Suppressor macrophage treated with lipopolysaccharide for 4 hours (primary cell): ENCODE measurements around the gene GABRG3.

Experiments
- DNase-seq: peaks from one replicate; pipeline ENCODE4 v3.0.0-alpha.2; 2020

Gene GABRG3

DNA sequence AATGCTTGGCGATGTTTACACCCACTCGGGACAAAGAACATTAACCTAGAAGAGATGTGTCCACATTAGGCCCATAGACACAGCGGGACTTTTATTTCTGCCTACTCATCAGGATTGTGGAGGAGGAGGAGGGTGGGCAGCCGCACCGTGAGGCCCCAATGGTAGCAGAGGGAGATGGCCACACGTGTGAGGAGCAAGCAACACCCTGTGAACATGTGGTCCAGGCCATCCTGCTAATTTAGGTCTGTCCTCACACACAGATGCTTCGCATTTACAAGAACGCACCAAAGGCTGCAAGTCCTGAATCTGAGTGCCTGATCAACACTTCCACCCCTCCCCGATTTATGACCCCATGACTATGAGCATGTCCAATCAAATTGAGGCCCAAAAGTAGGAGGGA is 560.0 kb downstream of the GABRG3 start:
- DNase-seq = no peak

DNA sequence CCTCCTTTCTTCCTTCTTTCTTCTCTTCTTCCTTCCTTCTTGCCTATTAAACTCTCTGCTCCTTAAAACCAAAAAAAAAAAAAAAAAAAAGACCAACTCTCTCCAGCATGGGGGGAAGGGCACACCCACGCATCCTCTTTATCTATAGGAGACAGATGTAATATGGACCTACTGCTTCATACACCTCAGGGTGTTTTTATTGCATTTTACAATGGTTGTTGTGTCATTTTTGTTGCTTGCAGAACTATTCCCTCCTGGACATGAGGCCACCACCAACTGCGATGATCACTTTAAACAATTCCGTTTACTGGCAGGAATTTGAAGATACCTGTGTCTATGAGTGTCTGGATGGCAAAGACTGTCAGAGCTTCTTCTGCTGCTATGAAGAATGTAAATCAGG is 561.4 kb downstream of the GABRG3 start:
- DNase-seq = no peak

DNA sequence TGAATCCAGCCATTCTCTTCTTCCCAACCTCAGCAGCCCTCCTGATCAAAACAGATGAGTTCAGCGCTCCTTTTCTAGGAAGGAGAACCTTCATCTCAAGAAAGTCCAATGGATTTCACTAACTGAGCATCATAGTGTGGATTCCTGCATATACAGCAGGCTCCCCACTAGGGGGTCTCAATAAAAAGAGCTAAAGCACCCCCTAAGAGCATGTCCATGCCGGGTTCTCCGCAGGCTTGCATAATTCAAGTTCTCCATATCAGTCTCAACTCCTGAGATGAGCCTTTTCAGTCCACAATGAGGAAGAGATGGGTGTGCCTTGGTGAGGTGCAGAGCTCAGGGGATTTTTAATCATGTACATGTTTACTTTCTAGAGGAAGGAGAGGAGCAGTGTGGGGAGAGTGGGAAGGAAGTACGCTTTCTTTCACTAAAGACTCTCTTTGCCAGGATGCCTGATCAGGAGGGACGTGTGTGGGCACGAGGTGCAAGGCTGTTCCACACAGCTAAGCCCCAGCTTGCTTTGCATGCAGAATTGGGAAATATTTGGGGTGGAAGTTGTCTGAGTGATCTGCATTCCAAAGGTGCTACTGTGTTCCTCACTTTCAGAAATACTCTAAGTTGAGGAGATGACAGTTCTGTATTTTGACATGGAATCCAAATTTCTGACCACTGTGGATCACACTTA is 564.6 kb downstream of the GABRG3 start:
- no peak for DNase-seq

DNA sequence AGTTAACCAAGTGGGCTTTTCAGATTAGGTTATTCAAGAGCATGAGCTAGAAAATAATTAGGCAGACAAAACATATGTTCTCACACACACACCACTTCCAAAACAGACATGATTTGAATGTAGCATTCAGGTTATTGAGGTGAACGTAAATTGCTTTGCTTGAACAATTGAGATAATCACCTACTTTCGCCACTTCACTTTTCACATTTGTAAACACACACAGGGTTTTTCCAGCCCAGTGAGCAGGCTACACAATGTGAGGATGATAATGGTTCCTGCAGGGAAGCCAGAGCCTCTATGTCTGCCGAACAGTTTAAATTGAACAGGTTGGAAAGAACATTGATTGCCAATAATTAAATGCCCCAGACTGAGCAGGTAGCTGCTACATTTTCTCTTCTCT is 567.3 kb downstream of the GABRG3 start:
- DNase-seq = no peak

DNA sequence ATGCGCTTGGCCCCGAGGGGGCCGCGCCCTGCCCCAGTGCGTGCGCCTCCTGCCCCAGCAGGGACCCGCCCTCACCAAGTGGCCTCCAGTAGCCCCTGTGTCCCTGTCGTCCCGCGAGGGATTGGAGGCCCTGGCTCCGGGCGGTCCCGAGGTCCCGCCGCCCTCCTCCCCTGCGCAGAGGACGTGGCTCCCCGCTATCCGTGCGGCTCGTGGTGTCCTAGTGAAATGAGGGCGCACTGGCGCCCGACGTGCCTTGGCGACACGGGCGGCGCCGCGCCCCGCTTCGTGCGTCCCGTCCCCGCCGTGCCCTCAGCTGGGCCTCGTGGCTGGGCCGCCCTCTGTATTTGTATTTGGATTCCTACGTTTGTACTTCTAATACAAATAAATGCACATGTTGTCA is 570.6 kb downstream of the GABRG3 start:
- DNase-seq = no peak

DNA sequence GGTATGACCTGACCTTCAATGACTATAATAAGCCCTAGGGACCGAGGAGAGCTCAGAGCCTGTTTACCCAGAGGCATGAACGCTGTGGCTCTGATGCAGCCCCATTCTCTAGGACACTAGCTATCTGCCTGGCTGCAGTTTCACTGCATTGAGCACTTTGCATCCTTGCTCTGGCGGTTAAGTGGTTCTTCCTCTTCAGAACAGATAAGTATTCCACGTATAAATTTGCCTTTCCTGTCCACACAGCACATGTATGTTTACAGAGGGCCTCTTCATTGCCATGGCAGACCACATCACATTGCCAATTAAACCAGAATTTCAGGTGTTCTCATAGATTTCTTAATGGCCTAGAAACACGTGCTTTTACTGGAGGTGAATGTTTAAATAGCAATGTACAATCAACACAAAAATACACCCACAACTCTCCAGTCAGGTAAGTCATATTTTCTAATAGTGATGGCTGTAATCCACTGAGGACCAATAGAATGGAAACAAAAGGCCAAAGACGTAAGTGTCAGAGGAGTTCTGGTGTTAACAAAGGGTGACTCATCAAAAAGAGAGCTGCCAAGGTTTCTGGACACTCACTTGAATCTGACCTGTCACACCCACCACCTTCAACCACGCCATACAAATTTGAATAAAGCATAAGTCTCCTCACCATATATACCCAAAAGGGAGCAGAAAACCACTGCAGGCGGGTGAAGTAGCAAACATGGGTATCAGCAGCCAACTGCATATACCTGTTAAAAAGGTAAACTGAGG is 574.7 kb downstream of the GABRG3 start:
- no peak for DNase-seq

DNA sequence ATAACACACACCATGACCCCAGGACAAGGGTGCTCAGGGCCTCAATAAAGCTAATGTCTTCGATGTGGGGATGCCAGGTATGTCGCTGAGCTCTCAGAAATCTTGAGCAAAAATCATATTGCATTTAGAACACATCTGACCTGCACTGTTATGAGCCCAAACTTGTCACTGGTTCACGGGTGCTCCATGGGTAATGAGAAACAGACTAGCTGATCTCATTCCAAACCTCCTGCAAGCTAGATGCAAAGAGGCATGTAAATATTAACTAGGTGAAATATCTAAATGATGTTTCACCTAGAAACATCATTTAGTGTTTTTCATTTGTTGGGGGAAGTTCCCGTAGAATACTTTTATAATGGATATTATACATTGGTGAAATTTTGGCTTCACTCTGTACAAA is 578.8 kb downstream of the GABRG3 start:
- no peak for DNase-seq

DNA sequence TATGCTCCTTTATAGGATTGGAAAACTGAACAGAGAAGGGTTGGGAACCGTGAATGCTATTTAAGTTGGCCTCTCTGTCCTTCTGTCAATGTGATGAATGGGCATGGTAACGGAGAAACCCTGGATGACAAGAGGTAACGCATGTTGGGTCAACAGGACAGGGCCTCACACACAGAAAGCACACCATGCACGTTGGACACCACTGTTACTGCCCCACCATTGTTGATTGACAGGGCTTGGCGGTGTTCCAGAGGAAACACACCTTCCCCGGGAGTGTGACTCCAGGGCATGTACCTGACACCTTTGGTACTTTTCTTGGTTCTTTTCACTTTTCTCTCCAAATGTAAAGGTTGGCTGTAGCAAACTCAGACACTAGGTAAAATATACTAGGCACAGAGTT is 579.7 kb downstream of the GABRG3 start:
- DNase-seq = no peak

DNA sequence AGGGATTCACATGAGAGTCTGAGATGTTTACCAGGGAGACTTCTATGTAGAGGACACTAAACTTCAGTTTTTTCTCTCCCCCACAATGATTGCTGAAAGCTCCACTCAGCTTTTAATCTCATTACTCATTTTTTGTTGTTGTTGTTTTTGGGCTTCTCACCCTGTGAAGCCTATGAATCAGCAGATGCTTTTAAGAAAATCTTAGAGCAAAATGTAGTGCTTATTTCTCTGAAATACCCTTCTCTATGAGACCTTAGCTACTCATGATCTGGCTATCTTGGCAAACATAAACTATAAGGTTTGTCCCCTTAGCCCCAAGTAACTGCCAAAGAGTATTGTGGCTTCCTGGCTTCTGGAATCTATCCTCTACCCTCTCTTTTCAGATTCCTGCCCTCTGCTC is 590.8 kb downstream of the GABRG3 start:
- no peak for DNase-seq

DNA sequence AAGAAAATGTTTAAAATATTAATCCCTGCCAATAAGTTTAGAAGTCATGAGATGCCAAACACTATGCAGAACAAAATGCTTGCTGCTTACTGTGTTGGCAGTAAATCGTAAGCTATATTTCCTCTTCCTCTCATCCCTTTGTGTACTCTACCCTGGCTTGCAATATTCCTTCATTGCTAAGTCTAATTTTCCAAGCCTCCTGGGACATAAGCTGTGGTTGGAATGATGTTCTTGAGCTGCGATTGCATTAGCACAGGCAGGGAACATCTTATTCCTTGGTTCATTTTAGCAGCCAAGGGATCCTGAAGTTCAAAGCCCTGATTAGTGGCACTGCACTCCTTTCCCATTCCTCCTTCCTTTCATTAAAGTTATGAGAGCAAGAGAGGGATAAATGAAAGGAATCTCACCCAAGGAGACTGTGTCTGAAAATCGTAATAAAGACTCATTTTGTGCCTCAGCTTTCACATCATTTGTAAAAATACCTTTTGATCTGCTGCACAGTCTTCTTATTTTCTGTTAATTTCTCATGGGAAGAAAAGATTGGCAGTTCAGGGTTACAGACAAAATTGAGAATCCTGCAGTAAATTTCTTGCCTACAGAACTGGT is 592.9 kb downstream of the GABRG3 start:
- no peak for DNase-seq

DNA sequence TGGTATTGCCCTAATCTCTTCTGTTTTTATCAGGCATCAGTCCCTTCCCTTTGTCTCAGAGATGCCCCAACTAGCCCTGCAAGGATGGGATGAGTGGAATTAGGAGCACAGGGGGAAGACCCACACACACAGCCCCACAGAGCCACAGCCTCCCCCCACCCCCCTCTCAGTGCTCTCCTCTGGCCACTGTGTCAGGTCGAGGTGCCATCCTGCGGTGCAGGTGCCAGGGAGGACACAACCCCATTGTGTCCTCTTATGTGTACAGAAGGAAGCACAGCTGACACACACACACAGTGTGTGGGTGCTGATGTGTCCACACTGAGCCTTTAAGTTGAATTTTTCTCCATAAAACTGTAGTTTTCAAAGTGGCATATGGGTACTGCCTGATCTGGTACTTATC is 593.7 kb downstream of the GABRG3 start:
- DNase-seq = no peak

DNA sequence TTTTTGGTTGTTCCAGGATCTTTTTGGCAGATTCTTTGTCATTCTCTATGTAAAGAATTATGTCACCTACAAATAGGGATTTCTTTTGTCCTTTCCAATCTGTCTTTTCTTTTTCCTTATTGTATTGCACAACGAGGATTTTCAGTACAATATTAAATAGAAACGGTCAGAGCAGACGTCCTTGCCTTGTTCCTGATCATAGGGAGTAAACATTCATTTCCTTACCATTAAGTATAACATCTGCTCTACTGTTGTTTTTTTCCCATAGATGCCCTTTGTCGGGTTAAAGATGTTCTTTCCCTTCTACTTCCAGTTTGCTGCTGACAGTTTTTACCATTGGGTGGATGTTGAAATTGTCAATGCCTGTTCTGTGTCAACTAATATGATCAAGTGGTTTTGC is 599.8 kb downstream of the GABRG3 start:
- no peak for DNase-seq

DNA sequence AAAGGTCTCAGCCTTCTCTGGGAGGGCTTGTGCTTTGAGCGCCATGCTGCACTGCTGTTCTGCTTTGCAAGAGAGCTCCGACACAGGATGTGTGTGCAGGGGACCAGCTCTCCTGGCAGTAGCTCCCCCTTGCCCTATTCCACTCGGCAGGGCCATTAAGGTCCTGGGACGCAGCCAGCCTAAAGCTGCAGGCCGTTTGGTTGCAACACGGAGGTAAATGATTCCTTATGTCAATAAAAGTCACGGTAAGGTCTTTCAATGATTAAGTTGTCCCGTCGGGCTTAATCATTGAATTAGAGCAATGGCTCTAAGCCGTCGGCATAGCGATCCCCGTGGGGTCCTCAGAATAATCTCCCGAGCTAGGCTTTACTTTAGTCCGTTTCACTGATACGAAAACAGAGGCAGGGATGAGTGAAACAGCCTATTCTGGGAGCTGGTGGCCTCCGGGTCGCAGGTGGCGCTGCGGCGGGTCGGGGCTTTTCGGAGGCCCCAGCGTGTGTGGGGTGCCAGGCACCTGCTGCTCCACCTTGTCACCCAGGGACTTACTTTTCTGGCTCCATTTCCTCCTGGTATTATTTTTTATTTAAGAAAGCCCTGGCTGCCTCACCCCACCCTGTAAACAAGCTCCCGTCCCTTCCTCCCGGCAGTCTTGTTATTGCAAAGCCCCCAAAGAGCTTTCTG is 603.0 kb downstream of the GABRG3 start:
- DNase-seq = no peak

DNA sequence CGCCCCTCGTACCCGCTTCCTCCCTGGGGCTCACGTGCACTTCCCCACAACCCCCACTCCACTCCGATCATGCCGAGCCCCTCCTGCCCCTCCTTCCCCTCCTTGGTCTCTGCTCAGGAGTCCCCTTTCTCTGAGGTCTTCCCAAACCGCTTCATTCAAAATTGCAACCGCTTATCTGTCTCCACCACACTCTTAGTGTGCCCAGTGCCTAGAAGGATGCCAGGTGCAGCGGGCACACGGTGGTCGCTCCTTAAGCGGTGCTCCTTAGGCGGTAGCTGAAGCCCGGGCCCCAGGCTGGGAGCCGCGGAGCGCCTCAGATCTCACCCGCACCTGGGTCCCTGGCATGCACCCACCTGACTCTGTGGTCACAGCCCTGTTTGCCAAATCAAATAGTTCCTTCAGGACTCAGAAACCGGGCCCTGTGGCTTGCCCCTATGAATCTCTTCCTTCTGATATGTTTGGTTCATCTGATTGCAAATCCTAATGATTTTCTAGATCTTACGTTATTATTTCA is 603.6 kb downstream of the GABRG3 start:
- DNase-seq = no peak

DNA sequence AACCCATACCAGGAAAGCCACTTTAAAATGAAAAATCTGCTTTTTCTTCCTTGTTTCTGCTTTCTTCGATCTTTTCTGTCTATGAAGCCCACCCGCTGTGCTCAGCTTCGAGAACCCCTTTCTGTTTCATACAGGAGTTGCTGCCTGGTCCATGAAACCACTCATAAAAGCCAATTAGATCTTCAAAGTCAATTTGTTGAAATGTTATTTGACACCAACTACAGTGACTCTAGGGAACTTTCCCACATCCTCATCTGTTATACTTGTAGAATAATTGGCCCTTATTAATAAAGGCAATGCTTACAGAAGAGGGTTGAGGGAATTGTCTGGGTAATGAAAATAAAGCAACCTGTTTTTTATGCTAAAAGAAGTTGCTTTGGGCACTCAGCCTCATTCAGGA is 604.5 kb downstream of the GABRG3 start:
- DNase-seq = no peak

DNA sequence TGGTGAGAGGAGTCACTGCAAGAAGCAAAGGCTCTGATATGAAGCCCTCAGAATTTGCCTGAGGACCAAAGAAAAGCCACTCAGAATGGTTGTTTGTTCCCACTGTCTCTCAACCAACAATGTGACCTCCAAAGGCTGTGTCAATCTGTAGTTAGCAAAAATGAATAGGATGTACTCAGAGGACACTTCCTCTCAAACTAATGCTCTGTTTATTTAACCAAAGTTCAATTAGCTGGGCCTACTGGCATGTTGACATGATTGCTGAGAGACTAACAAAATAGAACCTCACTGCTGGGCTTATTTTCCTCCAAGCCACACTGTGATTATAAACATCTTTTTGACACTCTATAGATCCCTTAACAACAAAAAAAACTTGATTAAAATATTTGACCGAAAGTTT is 605.6 kb downstream of the GABRG3 start:
- DNase-seq = no peak

DNA sequence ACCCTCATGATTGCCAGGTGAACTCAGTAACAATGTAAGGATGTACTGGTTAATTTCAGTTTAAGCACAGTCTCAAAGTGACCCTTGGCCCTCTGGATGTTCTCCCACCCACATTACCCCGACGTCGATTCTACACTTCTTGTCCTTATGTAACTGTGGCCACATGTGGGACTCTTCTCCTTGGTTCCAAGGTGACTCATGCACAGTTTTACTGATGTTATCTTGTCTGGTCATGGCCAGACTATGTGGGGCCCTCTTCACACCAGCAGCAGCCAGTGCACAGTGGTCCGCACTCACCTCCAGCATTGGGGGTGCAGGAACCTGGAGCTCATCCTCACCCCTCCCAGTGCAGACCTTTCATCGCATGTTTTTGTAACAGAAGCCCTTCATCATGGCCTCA is 608.8 kb downstream of the GABRG3 start:
- DNase-seq = no peak

DNA sequence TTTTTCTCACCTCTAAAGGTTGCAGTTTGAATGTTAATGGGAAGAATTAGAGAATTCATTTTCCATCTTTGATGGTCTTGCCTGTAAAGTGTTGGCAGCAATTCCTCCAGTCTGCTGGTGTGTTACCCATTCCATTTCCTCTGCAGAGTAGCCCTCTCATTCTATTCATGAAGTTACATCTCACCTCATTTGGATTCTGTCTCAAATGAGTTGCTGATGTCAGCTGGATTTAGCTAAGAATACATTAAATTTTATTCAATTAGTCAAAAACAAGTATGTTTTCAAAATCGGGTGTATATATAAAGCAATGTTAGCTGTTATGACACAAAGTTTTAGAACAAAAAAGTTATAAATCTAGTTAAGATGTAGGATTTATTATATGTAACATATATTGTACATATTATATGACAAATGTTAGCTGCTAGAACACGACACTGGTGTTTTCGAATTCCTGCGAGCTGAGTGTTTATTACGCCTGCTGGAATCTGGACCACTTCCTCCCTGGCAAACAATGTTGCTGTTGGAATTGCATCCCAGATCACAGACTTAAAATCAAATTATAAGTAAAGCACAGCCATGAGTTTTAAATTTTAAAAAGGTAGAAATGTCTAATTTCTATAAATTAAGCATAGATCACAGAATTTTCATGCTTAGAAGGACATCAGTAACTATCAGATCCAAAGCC is 611.9 kb downstream of the GABRG3 start:
- DNase-seq = no peak

DNA sequence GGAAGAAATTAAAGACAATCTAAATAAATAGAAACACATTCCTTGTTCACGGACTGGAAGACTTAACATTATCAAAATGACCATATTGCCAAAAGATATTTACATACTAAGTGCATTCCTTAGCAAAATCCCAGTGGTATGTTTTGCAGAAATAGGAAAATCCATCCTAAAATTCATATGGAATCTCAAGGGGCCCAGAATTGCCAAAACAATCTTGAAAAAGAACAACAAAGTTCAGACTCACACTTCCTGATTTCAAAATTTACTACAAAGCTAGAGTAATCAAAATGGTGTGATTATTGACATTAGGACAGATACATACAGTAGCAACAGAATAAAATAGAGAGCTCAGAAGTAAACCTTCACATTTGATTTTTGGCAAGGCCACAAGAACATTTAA is 612.7 kb downstream of the GABRG3 start:
- DNase-seq = no peak

DNA sequence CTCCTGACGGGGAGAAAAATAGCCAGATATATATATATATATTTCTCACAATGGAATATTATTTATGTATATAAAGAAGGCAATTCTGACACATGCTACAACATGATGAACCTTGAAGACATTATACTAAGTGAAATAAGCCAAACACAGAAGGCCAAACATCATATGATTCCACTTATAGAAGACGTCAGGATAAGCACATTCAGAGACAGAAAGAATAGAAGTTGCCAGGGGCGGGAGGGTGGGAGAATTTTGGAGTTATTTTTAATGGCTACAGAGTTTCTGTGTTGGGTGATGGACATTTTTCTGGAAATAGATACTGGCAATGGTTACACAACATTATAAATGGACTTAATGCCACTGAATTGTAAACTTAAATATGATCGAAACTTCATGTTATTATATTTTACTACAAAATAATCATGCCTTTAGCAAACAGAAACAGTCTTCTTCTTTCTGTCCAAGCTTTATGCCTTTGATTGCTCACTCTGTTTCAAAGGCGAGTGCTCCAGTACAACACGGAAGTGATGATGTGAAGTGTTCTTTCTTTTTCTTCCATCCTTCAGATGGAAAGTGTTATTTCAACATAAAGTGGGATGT is 614.2 kb downstream of the GABRG3 start:
- no peak for DNase-seq

DNA sequence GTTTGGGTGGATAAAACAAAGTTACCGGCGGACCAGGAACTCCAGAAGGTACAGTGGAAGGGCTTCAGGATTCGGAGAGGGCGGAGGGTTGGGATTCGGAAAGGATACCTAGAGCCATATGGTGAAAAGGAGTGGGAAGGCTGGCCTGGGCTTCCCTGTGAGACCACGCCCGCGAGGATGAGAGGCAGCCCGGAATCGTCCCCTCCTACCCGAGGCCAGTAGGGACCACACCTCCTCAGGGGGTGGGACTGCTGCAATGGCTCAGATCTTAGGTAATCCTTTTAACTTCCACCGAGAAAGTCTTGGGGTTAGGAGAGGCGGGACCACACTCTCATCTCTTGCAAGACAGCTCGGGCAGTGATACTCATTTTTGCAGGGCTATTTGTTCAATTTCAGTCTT is 616.8 kb downstream of the GABRG3 start:
- no peak for DNase-seq

DNA sequence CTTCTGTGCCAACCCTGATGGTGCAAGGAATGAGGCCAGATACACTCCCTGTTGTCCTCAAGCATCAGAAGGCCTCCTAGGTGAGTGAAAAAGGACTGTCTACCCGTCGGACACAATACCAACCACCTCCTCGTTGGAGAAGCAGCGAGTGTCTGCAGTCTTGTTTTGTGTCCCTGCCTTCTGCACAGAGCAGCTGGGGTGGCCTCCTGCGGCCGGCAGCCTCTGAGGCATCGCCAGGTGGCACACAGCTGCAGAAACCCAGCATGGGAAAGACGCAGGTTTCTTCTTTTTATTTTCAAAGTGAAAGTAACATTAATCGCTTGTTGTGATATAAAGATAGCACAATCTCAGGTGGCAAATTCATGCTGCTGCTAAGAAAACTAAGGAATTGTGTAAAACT is 618.3 kb downstream of the GABRG3 start:
- DNase-seq = no peak

DNA sequence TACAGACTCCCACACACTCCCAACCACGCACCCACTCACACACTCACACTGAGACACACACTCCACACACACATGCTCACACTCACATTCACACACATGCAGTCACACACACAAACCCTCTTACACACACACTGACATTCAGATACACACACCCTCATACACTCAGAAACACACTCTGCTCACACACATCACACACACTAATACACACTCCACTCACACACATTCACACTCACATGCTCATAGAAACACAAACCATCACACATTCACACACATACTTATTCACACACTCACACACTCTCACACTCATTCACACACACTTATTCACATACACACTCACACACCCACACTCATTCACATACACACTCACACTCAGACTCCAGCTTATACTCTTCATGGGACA is 618.8 kb downstream of the GABRG3 start:
- DNase-seq = no peak
